ACHN (cell line): Measurements from ENCODE around the gene BICRA.

Experiments used
- DNase-seq: peaks from one replicate; pipeline ENCODE4 v3.0.0-alpha.2; 2015
- in situ Hi-C: cut with HindIII; loops from 2 replicates; pipeline ENCODE4 v1.10.0; 2017; ENCODE audit warnings: low sequenced_read_pairs, low pct_ligation_motif_present, low pct_unique_long_range_greater_than_20kb

BICRA gene

DNA sequence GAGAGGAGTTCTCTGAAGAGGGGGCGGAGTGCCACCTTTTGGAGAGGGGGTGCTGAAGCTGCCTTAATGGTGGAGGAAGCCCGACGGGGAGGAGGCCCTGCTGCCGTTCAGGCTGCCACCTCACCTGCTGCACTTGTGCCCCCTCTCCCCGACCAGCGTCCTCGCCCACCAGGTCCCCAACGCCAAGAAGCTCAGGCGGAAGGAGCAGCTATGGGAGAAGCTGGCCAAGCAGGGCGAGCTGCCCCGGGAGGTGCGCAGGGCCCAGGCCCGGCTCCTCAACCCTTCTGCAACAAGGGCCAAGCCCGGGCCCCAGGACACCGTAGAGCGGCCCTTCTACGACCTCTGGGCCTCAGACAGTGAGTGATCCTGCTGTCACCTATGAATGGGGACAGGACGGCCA, 141.8 kb downstream of the BICRA start:
- in situ Hi-C loops = no loop called here

DNA sequence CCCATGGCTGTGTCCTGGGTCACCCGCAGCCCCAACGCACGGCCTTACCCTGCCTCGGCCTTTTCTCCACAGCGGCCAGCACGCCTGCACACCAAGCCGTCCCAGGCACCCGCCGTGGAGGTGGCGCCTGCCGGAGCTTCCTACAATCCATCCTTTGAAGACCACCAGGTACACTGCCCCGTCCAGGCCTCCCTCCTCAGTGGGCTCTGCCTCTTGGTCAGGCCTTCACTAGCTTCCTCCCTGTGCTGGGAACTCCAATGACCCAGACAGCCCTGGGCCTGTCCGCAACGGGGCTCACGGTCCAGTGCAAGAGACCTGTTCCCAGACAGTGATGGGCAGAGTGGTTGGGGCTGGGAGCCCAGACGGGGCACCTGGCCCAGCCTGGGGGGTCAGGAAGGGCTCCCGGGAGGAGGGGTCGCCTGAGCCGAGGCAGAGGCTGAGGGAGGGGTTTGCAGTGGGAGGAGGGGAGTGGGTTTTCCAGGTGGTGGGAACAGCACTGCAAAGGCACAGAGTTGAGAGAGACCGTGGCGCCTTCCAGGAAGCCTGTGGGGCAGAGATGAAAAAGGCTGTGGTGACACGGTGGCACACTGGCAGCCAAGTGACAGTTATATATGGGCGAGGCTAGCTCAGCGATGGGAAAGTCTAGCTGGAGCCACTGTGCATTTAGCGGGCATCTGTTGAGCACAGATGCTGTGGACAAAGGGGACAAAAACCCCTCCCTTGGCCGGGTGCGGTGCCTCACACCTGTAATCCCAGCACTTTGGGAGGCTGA, 143.7 kb downstream of the BICRA start:
- DNase-seq = no peak
- in situ Hi-C loops = no loop called here

More for the DNA sequence above, 141.8 kb downstream of the BICRA start:
- DNase-seq = no peak
